Erythroblast (primary cell): ENCODE data around the gene SNED1.

Experiments used
- GATA1 ChIP-seq: IDR thresholded peaks from 2 replicates; pipeline ENCODE4 v1.6.1; 2011; ENCODE audit warnings: low read depth, mild to moderate bottlenecking, control low read depth, low read length, moderate library complexity
- POLR2A ChIP-seq: IDR thresholded peaks from 2 replicates; pipeline ENCODE4 v1.6.1; 2011; ENCODE audit warnings: mild to moderate bottlenecking, low read length

DNA sequence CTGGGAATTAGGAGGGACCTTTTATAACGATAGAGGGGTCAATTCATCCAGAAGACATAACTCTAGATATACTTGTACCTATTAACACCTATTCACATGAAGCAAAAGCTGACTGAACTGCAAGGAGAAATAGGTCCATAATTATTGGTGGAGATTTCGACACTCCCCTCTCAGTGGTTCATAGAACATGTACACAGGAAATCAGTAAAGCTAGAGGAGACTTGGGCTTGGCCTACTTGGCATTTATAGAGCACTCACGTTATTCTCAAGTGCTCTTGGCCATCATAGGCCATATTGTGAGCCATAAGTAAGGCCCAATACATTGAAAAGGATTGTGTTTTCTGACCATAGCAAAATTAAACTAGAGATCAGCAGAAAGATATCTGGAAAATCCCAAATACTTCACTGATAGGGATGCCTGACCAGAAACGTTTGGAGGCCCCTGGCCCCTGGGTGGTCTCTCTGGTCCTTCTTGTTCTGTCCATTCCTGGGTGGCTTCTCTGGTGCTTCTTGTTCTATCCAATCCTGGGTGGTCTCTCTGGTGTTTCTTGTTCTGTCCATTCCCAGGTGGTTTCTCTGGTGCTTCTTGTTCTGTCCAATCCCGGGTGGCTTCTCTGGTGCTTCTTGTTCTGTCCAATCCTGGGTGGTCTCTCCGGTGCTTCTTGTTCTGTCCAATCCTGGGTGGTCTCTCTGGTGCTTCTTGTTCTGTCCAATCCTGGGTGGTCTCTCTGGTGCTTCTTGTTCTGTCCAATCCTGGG lies 49.0 kb downstream of the SNED1 start:
- TF ChIP-seq POLR2A (no peak), GATA1 (no peak)
